T47D (cell line): ENCODE measurements around the gene RBM41.
A peak's percentile ranks its signal among the peaks of the same experiment; 100 is the strongest.
"Not testable (repeated sequence)": the region's sequence is repeated elsewhere in the genome, so short reads cannot be mapped to it uniquely, and the experiment has no call there.

ENCODE experiments used
- DNase-seq, 2 experiments: peaks; one replicate each; pipeline versions ENCODE4 v3.0.0 to v3.0.0-alpha.2; 2011 to 2012; ENCODE audit warnings: low read depth in 1 of 2, low spot score in 1 of 2
- JUND ChIP-seq: IDR thresholded peaks from 2 replicates; pipeline ENCODE4 v1.6.1; 2012; ENCODE audit warnings: low read depth
- in situ Hi-C: cut with HindIII; loops from 2 replicates; pipeline ENCODE4 v1.10.0; 2016; ENCODE audit warnings: low sequenced_read_pairs, low pct_unique_long_range_greater_than_20kb

The RBM41 gene

DNA sequence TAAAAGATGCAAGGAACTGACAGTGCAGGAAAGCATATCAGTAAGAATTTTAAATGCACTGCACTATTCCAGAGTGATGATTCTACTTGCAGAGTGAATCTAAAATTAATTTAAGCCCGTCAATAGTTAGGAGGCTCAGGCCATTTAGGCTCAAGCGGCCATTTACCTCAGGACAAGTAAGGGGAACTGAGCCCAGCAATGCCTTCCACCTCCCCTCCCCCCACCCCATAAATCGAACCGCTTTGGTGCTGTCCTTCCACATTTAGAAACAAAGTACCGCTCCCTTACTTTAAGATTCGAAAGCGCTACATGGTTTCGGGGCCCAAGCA, 665 bp downstream of the RBM41 start:
- DNase-seq = no peak
- TF ChIP-seq JUND = no peak
- in situ Hi-C loops = no loop called here

DNA sequence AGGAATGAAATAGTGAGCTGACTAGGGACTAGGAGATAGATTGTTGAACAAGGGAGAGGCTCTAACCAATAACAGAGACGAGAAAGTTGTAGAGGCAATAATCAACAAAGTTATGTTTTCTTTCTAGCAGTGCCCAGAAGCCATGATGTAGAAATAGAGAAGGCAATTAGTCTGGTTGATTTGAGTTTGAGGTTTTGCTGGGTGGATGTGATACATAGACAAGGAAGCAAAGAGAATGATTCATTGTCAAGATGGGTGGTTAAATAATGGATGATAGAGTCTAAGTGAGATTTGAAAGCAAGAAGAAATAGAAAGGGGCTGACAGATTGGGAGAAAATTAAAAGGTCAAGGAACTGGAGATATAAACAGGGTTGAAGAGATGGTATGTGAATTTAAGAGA, 11.2 kb downstream of the RBM41 start:
- in situ Hi-C loops = no loop called here
- no peak for DNase-seq
- TF ChIP-seq JUND = no peak

DNA sequence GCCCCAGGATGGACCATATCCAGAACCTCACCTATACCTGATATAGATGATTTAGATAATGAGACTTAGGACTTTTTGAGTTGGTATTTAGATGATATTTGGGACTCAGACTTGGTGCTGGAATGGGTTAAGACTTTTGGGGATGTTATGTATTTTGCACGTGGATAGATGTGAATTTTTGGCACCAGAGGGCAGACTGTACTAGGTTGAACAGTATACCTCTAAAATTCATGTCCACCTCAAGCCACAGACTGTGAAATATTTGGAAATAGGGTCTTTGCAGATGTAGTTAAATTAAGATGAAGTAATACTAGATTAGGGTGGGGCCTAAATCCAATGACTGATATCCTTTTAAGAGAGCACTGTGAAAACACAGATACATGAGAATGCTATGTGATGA, 15.6 kb downstream of the RBM41 start:
- in situ Hi-C loops = no loop called here
- peak in 1 of 2 experiments; percentile 12 for DNase-seq
- no peak for TF ChIP-seq JUND

DNA sequence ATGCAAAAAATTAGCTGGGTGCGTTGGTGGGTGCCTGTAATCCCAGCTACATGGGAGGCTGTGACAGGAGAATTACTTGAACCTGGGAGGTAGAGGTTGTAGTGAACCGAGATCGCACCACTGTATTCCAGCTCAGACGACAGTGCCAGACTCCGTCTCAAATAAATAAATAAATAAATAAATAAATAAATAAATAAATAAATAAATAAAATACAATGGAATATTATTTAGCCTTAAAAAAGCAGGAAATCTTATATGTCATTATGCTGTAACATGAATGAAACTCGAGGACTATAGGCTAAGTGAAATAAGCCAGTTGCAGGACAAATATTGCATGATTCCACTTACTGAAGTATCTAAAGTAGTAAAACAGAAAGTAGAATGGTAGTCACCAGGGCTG, 42.5 kb downstream of the RBM41 start:
- in situ Hi-C loops = no loop called here
- no peak for TF ChIP-seq JUND
- no peak for DNase-seq

DNA sequence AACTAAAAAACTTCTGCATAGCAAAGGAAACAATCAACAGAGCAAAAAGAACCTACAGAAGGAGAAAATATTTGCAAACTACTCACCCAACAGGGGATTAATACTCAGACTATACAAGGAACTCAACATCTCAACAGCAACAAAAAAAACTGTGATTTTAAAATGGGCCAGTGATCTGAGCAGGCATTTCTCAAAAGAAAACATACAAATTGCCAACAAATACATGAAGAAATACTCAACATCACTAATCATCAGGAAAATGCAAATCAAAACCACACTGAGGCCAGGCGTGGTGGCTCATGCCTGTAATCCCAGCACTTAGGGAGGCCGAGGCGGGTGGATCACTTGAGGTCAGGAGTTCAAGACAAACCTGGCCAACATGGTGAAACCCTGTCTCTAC, 60.9 kb downstream of the RBM41 start:
- DNase-seq, in situ Hi-C loops: not testable (repeated sequence)

DNA sequence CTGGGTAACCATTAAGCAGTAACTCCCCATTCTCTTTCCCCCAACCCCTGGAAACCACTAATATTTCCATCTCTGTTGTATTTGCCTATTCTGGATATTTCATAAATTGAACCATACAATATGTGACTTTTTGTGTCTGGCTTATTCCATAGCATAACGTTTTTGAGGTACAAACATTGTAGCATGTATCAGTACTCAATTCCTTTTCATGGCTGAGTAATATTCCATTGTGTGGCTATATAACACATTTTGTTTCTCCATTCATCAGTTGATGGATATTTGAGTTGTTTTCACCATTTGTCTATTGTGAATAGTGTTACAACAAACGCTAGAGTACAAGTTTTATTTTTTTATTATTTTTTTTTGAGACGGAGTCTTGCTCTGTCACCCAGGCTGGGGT, 63.6 kb downstream of the RBM41 start:
- no peak for DNase-seq
- in situ Hi-C loops = no loop called here
- no peak for TF ChIP-seq JUND

DNA sequence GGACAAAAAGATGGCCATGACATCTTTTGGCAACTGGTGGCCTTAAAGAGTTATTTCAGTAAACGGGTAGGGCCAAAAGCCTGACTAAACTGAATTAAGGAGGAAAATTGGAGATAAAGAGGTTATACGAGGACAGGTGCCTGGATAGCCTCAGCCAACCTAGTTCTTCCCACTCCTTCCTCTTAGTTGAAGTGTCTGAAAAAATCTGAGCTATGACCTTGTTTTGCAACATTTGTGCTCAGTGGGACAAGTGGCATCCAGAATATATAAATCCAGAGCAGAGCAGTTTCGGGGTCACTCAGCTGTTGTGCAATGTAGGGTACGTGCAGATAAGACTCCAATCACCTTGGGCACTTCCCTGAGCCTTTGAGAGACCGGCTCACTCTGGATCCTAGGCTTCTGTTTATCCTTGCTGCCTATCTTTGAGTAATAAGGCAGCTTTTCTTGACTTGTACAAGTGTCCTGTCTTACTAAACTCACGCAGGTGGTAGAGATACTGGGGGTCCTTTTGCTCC, 68.4 kb downstream of the RBM41 start:
- no peak for TF ChIP-seq JUND
- in situ Hi-C loops = no loop called here
- DNase-seq = no peak

DNA sequence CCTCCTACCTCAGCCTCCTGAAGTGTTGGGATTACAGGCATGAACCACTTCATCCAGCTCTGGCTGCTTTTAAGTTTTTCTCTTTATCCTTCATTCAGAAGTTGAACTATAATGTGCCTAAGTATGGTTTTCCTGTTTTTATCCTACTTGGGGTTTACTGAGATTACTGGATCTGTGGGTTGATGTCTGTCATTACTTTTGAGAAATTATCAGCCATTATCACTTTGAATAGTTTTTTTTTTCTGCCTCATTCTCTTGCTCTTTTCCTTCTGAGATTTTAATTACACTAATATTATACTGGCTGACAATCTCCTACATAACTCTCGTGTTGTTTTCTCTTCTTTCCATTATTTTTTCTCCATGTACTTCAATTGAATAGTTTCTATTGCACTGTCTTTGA, 71.0 kb downstream of the RBM41 start:
- no peak for DNase-seq
- TF ChIP-seq JUND = no peak
- in situ Hi-C loops = no loop called here

DNA sequence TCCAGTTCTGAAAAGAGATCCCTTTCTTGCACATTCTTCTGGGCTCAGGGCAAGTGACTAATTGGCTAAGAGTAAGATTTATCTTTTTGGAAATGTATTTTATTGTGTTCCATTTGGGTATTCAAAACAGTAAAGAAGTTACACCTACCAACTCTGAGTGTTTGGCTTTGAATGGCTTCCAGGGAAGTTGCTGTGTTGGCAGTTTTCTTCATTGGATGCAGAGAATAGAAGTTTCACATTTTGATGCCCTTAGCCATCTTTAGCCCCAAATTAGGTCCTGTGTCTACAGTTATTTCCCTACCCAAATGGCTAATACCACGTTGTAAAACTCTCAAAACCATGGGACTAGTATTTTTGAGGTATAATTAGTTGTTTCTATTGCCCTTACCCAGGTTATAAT, 88.9 kb downstream of the RBM41 start:
- in situ Hi-C loops = no loop called here
- no peak for DNase-seq
- no peak for TF ChIP-seq JUND

DNA sequence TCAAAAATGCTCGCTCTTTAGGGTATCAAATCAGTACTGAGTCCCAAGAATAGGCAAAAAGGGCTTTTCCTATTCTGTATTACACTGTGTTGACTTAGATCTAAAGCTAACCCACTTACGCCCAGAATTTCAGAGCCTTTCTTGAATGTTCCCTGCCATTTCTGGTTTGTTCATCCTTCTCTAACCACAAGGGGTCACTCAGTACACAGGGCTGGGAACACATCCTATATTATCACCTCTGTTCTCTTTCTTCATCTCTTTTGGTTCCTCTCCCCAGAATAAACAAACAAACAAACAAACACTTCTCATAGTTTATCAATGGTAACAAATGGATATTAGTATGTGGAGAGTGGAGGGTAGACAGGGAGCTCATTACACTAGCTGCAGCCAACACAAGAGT, 93.1 kb downstream of the RBM41 start:
- peak; percentile 0 to 34 for DNase-seq
- no peak for TF ChIP-seq JUND
- in situ Hi-C loops = no loop called here

DNA sequence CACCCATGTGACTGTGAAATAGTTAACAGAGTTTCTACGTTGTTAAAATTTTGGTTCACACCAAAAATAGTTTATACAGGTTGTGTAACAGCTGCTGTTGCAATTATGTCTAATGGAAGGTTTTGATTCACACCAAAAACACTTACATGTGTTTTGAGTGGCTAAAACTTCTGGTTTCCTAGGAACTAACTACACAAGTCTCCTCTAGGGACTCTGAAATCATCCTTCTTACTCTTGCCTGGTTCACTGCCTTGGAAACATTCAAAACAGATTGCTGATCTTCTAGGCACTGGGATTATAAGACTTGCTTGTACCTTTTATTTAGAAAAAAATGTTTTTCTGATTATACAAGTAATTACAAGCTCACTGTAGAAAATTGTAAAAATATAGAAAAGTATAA, 103.7 kb downstream of the RBM41 start:
- in situ Hi-C loops = no loop called here
- no peak for DNase-seq
- TF ChIP-seq JUND = no peak
